GM12878 (cell line): ENCODE results near the gene UNC13B. TPM values are rescaled to one million over a fixed set of nuclear protein-coding genes. Genes with fewer than 3 reads are reported as not detected.

ENCODE experiments used
- ATAC-seq: fragments of 200-7000 bp; cut with Tn5 transposase; 3 replicates; pipeline ENCODE4 v1.9.1; 2020; ENCODE audit warnings: mild to moderate bottlenecking, moderate library complexity
- BruUV-seq: library from RNA; stranded (reverse); fragments of 400-500 nt; replicated peaks from 2 replicates; lab custom pipeline; 2021; lab: Mats Ljungman, UMichigan
- CTCF ChIA-PET: fragments of 300-600 bp; sonication (Branson Sonifier 250); formaldehyde crosslinking; extraction: SDS; loops from one replicate; lab custom pipeline; 2021; ENCODE audit warnings: inconsistent platforms; lab: Yijun Ruan, JAX
- POLR2A ChIA-PET: fragments of 350-600 bp; formaldehyde crosslinking; extraction: SDS; loops from one replicate; lab custom pipeline; 2021; ENCODE audit warnings: inconsistent platforms; lab: Charles Lee
- RAD21 ChIA-PET: fragments of 300-600 bp; sonication (Branson Sonifier 250); formaldehyde crosslinking; loops from one replicate; lab custom pipeline; 2023; ENCODE audit warnings: antibody characterized with exemption; ENCODE audit not compliant: unreplicated experiment; lab: Charles Lee
- SMC1A ChIA-PET: fragments of 300-600 bp; sonication (Branson Sonifier 250); formaldehyde crosslinking; loops from one replicate; lab custom pipeline; 2023; ENCODE audit not compliant: unreplicated experiment, uncharacterized antibody; lab: Charles Lee
- DNase-seq: peaks from one replicate; pipeline ENCODE4 v3.0.0-alpha.2; 2011; ENCODE audit warnings: low read depth, low spot score
- FAIRE-seq: peaks from 3 replicates; lab custom pipeline; 2011; peaks lifted over from hg19 to GRCh38; lab: Jason Lieb, UNC
- H2AFZ ChIP-seq: 2 replicates; pipeline ENCODE4 v1.6.0; 2011; ENCODE audit warnings: low read depth, low read length, control low read depth; ENCODE audit not compliant: control insufficient read depth
- H3K27ac ChIP-seq: 2 replicates; pipeline ENCODE4 v1.5.1; 2011; ENCODE audit warnings: control low read depth; ENCODE audit not compliant: control insufficient read depth, insufficient read depth
- H3K27me3 ChIP-seq, 2 experiments: replicated peaks in 1 of 2; 2 replicates each; pipeline versions ENCODE4 v1.6.0 to v1.6.1; 2011; ENCODE audit warnings: low read length in 1 of 2; ENCODE audit not compliant: control insufficient read depth in 2 of 2, insufficient read depth in 2 of 2
- H3K36me3 ChIP-seq, 2 experiments: 2 replicates each; pipeline ENCODE4 v1.5.1; 2011; ENCODE audit warnings: low read length in 1 of 2; ENCODE audit not compliant: control insufficient read depth in 2 of 2, insufficient read depth in 2 of 2
- H3K4me1 ChIP-seq: 2 replicates; pipeline ENCODE4 v1.6.1; 2011; ENCODE audit warnings: mild to moderate bottlenecking, low read length, moderate library complexity, mixed read lengths; ENCODE audit not compliant: control insufficient read depth, insufficient read depth
- H3K4me2 ChIP-seq: 2 replicates; pipeline ENCODE4 v1.6.0; 2011; ENCODE audit warnings: control low read depth; ENCODE audit not compliant: control insufficient read depth, insufficient read depth
- H3K4me3 ChIP-seq: fragments of 200-600 bp; sonication (generic); 2 replicates; pipeline ENCODE4 v1.5.1; 2016
- H3K79me2 ChIP-seq: 2 replicates; pipeline ENCODE4 v1.6.0; 2011; ENCODE audit warnings: low read length; ENCODE audit not compliant: control insufficient read depth, insufficient read depth
- H3K9ac ChIP-seq: 2 replicates; pipeline ENCODE4 v1.8.0; 2011; ENCODE audit warnings: low read length, control low read depth, mixed read lengths; ENCODE audit not compliant: control insufficient read depth, insufficient read depth
- H3K9me3 ChIP-seq: replicated peaks from 3 replicates; pipeline ENCODE4 v1.5.1; 2011; ENCODE audit warnings: mild to moderate bottlenecking, low read length; ENCODE audit not compliant: control insufficient read depth, insufficient read depth
- H4K20me1 ChIP-seq: 2 replicates; pipeline ENCODE4 v1.6.0; 2011; ENCODE audit not compliant: control insufficient read depth, insufficient read depth
- BACH1 ChIP-seq: fragments of 450-650 bp; IDR thresholded peaks from 2 replicates; pipeline ENCODE4 v1.6.1; 2017; ENCODE audit warnings: mild to moderate bottlenecking, borderline replicate concordance
- BRCA1 ChIP-seq: IDR thresholded peaks from 2 replicates; pipeline ENCODE4 v1.6.1; 2011; ENCODE audit warnings: low read depth, low read length, improper control_type of control experiment
- CBX5 ChIP-seq: sonication (generic); IDR thresholded peaks from 2 replicates; pipeline ENCODE4 v1.6.1; 2016; ENCODE audit warnings: low read depth, moderate library complexity, mild to moderate bottlenecking, inconsistent platforms
- CEBPZ ChIP-seq: fragments of 150-350 bp; IDR thresholded peaks from 2 replicates; pipeline ENCODE4 v1.6.1; 2016; ENCODE audit warnings: low read depth, low read length
- DPF2 ChIP-seq: fragments of 450-650 bp; IDR thresholded peaks from 2 replicates; pipeline ENCODE4 v1.6.1; 2017; ENCODE audit warnings: mild to moderate bottlenecking
- EED ChIP-seq: sonication (generic); IDR thresholded peaks from 2 replicates; pipeline ENCODE4 v1.6.1; 2016; ENCODE audit warnings: antibody characterized with exemption, low read depth
- NKRF ChIP-seq: fragments of 450-650 bp; conservative IDR thresholded peaks from 2 replicates; pipeline ENCODE4 v1.6.1; 2017; ENCODE audit warnings: mild to moderate bottlenecking, moderate library complexity
- PML ChIP-seq: IDR thresholded peaks from 2 replicates; pipeline ENCODE4 v1.6.1; 2012; ENCODE audit warnings: low read length, inconsistent platforms
- RAD51 ChIP-seq: fragments of 450-650 bp; IDR thresholded peaks from 2 replicates; pipeline ENCODE4 v1.6.1; 2016; ENCODE audit warnings: moderate library complexity, mild to moderate bottlenecking, inconsistent platforms
- SPI1 ChIP-seq: IDR thresholded peaks from 2 replicates; pipeline ENCODE4 v1.6.1; 2011; ENCODE audit warnings: low read depth, mild to moderate bottlenecking, low read length, moderate library complexity, borderline replicate concordance; ENCODE audit not compliant: insufficient read depth
- ZNF592 ChIP-seq: fragments of 450-650 bp; IDR thresholded peaks from 2 replicates; pipeline ENCODE4 v1.6.1; 2017; ENCODE audit warnings: mild to moderate bottlenecking, moderate library complexity
- WGBS: methylation state at CpG from one replicate; pipeline ENCODE4 v1.1.6; 2016; ENCODE audit warnings: low lambda C conversion rate; ENCODE audit not compliant: insufficient replicate concordance, insufficient coverage; ENCODE audit errors: missing lambda C conversion rate; 5-methylcytosine and 5-hydroxymethylcytosine counted together
- in situ Hi-C: fragments of 300-500 bp; cut with MboI; formaldehyde crosslinking; loops from 9 replicates; pipeline ENCODE4 v1.14.3; 2018; ENCODE audit warnings: mixed read lengths
- intact Hi-C: fragments of 100-400 bp; cut with micrococcal nuclease; formaldehyde crosslinking; loops from one replicate; pipeline ENCODE4 v1.14.2; 2022; ENCODE audit not compliant: unreplicated experiment
- polyA plus RNA-seq, 11 experiments: library from polyadenylated mRNA; depleted of rRNA in 4 of 11; unstranded in 6 of 11; stranded (reverse) in 5 of 11; fragments of >200 nt; fragmentation: Nextera tagmentation in 4 of 11; fragmentation: Illumina TruSeq in 1 of 11; extraction: Ambion mirVana in 4 of 11; extraction: Trizol in 1 of 11; gene quantifications; 1 replicate in 1 of 11; 2 replicates in 10 of 11; pipeline versions ENCODE4 v1.2.1 to v1.2.3, GENCODE V29; 2011 to 2016; ENCODE audit warnings: inconsistent platforms in 2 of 11, missing spikeins in 2 of 11, low read depth in 1 of 11
- total RNA-seq, 4 experiments: library from RNA; depleted of rRNA in 3 of 4; stranded (reverse); fragments of >200 nt in 3 of 4; fragmentation: Illumina TruSeq in 1 of 4; extraction: Trizol in 1 of 4; gene quantifications; 2 replicates each; pipeline versions ENCODE4 v1.2.1 to v1.2.3, GENCODE V29; 2013 to 2021
- TF ChIP-seq, protein P1 (sequence below): fragments of 450-650 bp; formaldehyde crosslinking; IDR thresholded peaks from 2 replicates; pipeline ENCODE4 v1.5.0; 2022; ENCODE audit warnings: mild to moderate bottlenecking, missing genetic modification characterization

Gene UNC13B
- total and polyA plus RNA-seq, 10 of the 15 experiments (the other 5 are each of a cell fraction or from before 2014, with no cell fraction given), result under 0.01 to 0.42 (median 0.06) TPM; not detected in 4

GRCh38 chr9:35134920-35135319 lies 26.9 kb upstream of the UNC13B start:
- RAD21 ChIA-PET, result no interaction called here
- no peak for DNase-seq
- Histone ChIP-seq H2AFZ (no peak overlapping the region), H3K4me1 (no peaks in the 10 kb centered on the region), H3K27ac (no peak overlapping the region), H4K20me1 (no peaks in the 10 kb centered on the region), H3K36me3 (no peaks in the 10 kb centered on the region), H3K9ac (no peak overlapping the region), H3K4me2 (no peak overlapping the region), H3K4me3 (no peak overlapping the region), H3K27me3 (no peaks in the 10 kb centered on the region), H3K79me2 (no peaks in the 10 kb centered on the region), H3K9me3 (no peaks in the 10 kb centered on the region; the same call in 2 of the 3 replicates)
- no TSS peak for BruUV-seq
- intact Hi-C loops, result no loop called here
- SMC1A ChIA-PET, result no interaction called here
- in situ Hi-C loops, result no loop called here
- 29% methylated on average over 6 of the region's 6 CpGs for WGBS
- no peak for ATAC-seq
- no peak for FAIRE-seq
- CTCF ChIA-PET, result no interaction called here
- POLR2A ChIA-PET, result no interaction called here
- TF ChIP-seq SPI1 (no peak), DPF2 (no peak), BACH1 (no peak), ZNF592 (no peak), BRCA1 (no peak), CEBPZ (no peak), EED (no peak), CBX5 (no peak), RAD51 (no peak), NKRF (no peak), PML (no peak)
- TF ChIP-seq, protein P1, sequence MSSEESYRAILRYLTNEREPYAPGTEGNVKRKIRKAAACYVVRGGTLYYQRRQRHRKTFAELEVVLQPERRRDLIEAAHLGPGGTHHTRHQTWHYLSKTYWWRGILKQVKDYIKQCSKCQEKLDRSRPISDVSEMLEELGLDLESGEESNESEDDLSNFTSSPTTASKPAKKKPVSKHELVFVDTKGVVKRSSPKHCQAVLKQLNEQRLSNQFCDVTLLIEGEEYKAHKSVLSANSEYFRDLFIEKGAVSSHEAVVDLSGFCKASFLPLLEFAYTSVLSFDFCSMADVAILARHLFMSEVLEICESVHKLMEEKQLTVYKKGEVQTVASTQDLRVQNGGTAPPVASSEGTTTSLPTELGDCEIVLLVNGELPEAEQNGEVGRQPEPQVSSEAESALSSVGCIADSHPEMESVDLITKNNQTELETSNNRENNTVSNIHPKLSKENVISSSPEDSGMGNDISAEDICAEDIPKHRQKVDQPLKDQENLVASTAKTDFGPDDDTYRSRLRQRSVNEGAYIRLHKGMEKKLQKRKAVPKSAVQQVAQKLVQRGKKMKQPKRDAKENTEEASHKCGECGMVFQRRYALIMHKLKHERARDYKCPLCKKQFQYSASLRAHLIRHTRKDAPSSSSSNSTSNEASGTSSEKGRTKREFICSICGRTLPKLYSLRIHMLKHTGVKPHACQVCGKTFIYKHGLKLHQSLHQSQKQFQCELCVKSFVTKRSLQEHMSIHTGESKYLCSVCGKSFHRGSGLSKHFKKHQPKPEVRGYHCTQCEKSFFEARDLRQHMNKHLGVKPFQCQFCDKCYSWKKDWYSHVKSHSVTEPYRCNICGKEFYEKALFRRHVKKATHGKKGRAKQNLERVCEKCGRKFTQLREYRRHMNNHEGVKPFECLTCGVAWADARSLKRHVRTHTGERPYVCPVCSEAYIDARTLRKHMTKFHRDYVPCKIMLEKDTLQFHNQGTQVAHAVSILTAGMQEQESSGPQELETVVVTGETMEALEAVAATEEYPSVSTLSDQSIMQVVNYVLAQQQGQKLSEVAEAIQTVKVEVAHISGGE (CRISPR knock-in tag), result no peak
